NT2/D1 (cell line): ENCODE data around the gene FAM234B.

ENCODE experiments used
- DNase-seq: peaks from one replicate; pipeline ENCODE4 v3.0.0-alpha.2; 2011; ENCODE audit warnings: low read depth, low spot score
- H3K27me3 ChIP-seq: 2 replicates; pipeline ENCODE4 v1.6.0; 2011; ENCODE audit warnings: mild to moderate bottlenecking; ENCODE audit not compliant: insufficient read length, insufficient read depth
- H3K36me3 ChIP-seq: 2 replicates; pipeline ENCODE4 v1.6.1; 2011; ENCODE audit warnings: mild to moderate bottlenecking, low read length, mixed read lengths; ENCODE audit not compliant: insufficient read depth, insufficient read length
- H3K4me1 ChIP-seq: 2 replicates; pipeline ENCODE4 v1.5.1; 2011; ENCODE audit not compliant: insufficient read depth, insufficient read length
- H3K4me3 ChIP-seq: 2 replicates; pipeline ENCODE4 v1.5.1; 2011; ENCODE audit warnings: low read depth; ENCODE audit not compliant: insufficient read length
- H3K9ac ChIP-seq: 2 replicates; pipeline ENCODE4 v1.6.0; 2011; ENCODE audit warnings: low read depth; ENCODE audit not compliant: insufficient read length
- H3K9me3 ChIP-seq: 2 replicates; pipeline ENCODE4 v1.5.1; 2011; ENCODE audit warnings: mild to moderate bottlenecking, low read length; ENCODE audit not compliant: insufficient read depth
- SUZ12 ChIP-seq: IDR thresholded peaks from 2 replicates; pipeline ENCODE4 v1.6.1; 2011; ENCODE audit not compliant: insufficient read length, insufficient read depth; ENCODE audit errors: extremely low read depth
- YY1 ChIP-seq: IDR thresholded peaks from 2 replicates; pipeline ENCODE4 v1.6.1; 2011; ENCODE audit not compliant: insufficient read length, insufficient read depth
- ZNF274 ChIP-seq: IDR thresholded peaks from 2 replicates; pipeline ENCODE4 v1.6.1; 2011; ENCODE audit warnings: mild to moderate bottlenecking, low read depth, low read length

The FAM234B gene

DNA sequence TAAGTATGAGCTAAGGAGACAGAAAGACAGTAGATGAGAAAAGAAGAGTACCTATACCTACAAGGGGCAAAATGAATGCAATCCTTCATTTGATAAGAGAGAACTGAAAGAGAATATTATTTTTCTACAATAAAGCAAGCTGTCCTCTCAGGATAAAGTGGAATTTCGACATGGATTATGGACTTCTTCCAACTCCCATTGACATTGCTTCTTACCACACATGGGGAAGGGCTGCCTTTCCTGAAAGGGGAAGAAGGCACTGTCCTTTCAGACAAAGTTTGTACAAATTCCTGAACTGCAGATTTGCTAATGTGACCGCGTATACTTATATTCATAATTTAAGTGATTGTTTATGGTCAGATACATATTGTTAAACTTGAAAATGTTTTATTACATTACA is 39.8 kb upstream of the FAM234B start:
- H3K4me1 ChIP-seq: no peaks in the 10 kb centered on the region
- H3K36me3 ChIP-seq: no peaks in the 10 kb centered on the region
- H3K27me3 ChIP-seq: peaks cover 22% of the 10 kb centered on the region
- DNase-seq: no peak
- no peak overlapping the region for H3K4me3 ChIP-seq
- no peak overlapping the region for H3K9ac ChIP-seq
- TF ChIP-seq YY1: no peak
- TF ChIP-seq ZNF274: no peak
- TF ChIP-seq SUZ12: no peak
- H3K9me3 ChIP-seq: no peaks in the 10 kb centered on the region

DNA sequence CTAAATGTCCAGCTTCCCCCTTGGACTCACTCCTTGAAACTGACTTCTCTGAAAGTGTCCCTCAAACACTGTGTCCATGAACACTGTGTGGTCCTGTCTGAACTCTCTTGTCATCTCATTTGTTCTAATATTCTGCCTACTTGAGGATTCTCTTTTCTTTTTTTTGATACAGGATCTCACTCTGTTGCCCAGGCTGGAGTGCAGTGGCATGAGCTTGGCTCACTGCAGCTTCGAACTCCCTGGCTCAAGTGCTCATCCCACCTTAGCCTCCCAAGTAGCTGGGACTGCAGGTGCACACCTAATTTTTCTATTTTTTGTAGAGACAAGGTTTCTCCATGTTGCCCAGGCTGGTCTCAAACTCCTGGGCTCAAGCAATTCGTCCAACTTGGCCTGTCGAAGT is 39.2 kb upstream of the FAM234B start:
- no peak for TF ChIP-seq YY1
- TF ChIP-seq SUZ12: no peak
- TF ChIP-seq ZNF274: no peak

DNA sequence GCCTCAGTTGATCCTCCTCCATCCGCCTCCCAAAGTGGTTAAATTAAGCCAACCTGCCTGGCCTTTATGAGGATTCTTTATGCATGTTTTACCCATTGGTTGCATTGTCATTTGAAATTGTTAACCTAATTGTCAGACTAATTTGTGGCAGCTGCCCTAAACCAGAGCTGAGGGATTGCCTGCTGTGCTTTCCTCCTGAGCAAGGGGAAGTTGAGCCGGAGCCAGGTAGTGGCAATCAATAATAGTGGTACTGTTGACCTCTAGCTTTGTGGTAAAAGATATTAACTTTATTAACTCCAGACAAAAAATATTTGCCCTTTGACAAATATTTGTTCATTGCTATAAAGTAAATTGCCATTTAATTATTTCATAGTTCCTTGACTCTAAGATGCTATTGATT is 38.5 kb upstream of the FAM234B start:
- H3K9ac ChIP-seq: no peak overlapping the region
- no peak for DNase-seq
- TF ChIP-seq SUZ12: no peak
- no peak for TF ChIP-seq YY1
- TF ChIP-seq ZNF274: no peak
- H3K4me1 ChIP-seq: no peaks in the 10 kb centered on the region
- peaks cover 22% of the 10 kb centered on the region for H3K27me3 ChIP-seq
- no peaks in the 10 kb centered on the region for H3K9me3 ChIP-seq
- H3K36me3 ChIP-seq: no peaks in the 10 kb centered on the region
- no peak overlapping the region for H3K4me3 ChIP-seq

More for the DNA sequence above, 39.2 kb upstream of the FAM234B start:
- Histone ChIP-seq H3K9me3 (no peaks in the 10 kb centered on the region), H3K4me3 (no peak overlapping the region), H3K9ac (no peak overlapping the region), H3K4me1 (no peaks in the 10 kb centered on the region), H3K27me3 (peaks cover 22% of the 10 kb centered on the region), H3K36me3 (no peaks in the 10 kb centered on the region)
- DNase-seq: no peak

DNA sequence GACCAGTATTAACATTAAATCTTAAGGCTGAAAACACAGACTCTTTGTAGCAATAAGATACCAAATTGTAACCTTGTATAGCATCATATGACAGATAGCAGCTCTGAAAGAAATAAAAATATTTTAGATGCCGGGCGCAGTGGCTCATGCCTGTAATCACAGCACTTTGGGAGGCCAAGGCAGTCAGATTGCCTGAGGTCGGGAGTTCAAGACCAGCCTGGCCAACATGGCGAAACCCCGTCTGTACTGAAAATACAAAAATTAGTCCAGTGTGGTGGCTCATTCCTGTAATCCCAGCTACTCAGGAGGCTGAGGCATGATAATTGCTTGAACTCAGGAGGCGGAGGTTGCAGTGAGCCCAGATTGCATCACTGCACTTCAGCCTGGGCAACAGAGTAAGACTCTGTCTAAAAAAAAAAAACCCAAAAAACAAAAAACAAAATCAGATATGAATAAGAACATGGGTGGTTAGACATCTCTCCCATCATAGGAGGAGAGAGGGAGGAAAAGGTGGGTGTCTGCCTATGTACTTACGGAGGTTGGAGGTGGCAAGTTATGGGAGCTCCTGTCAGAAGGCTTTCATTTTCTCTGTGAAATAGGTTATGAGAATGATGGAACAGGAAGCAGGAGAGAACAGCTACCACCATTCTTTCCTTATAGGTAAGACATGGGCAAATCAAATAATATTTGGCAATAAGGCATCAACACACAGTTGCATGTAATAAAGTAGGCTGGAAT is 36.5 kb upstream of the FAM234B start:
- Histone ChIP-seq H3K9me3 (no peaks in the 10 kb centered on the region), H3K4me3 (no peak overlapping the region), H3K9ac (no peak overlapping the region), H3K4me1 (no peaks in the 10 kb centered on the region), H3K36me3 (no peaks in the 10 kb centered on the region), H3K27me3 (peaks cover 14% of the 10 kb centered on the region)
- TF ChIP-seq YY1 (no peak), ZNF274 (no peak), SUZ12 (no peak)
- no peak for DNase-seq

DNA sequence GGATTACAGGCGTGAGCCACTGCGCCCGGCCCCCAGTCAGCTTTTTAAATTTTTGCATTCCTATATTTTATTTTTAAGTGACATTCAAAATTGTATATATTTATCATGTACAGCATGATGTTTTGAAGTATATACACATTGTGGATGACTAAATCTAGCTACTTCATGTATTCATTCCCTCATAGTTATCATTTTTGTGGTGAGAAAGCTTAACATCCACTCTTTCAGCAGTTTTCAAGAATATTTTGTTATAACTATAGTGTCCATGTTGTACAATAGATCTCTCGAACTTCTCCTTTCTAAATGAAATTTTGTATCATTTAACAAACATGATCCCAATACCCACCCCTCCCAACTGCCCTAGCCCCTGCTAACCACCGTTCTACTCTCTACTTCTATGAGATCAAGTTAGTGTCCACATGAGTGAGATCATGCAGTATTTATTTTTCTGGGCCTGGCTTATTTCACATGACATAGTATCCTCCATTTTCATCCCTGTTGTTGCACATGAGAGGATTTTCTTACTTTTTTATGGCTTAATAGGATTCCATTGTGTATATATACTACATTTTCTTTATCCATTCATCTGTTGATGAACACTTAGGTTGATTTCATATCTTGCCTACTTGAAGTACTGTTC is 35.3 kb upstream of the FAM234B start:
- Histone ChIP-seq H3K9ac (no peak overlapping the region), H3K4me1 (no peaks in the 10 kb centered on the region), H3K4me3 (no peak overlapping the region), H3K36me3 (no peaks in the 10 kb centered on the region), H3K27me3 (peaks cover 5% of the 10 kb centered on the region), H3K9me3 (no peaks in the 10 kb centered on the region)
- TF ChIP-seq ZNF274 (no peak), SUZ12 (no peak), YY1 (no peak)
- DNase-seq: no peak

DNA sequence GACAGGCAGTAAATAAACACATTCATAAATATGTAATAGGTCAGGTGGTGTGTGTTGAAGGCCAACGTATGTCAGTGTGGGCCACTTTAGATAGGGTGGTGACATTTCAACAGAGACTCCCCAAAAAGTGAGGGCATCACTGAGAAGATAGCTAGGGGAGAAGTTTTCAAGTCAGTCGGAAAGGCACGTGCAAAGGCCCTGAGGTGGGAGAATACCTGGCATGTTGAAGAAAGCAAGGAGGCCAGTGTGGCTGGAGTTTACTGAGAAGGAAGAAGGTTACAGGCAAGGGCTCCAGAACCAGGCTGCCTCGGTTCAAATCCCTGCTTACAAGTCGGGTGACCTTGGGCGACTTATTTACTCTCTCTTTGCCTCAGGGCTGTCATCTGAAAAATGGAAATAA is 33.1 kb upstream of the FAM234B start:
- H3K9ac ChIP-seq: no peak overlapping the region
- DNase-seq: no peak
- H3K27me3 ChIP-seq: peaks cover 5% of the 10 kb centered on the region
- no peak overlapping the region for H3K4me3 ChIP-seq
- H3K9me3 ChIP-seq: no peaks in the 10 kb centered on the region
- H3K4me1 ChIP-seq: no peaks in the 10 kb centered on the region
- no peak for TF ChIP-seq ZNF274
- no peak for TF ChIP-seq SUZ12
- no peak for TF ChIP-seq YY1
- no peaks in the 10 kb centered on the region for H3K36me3 ChIP-seq

DNA sequence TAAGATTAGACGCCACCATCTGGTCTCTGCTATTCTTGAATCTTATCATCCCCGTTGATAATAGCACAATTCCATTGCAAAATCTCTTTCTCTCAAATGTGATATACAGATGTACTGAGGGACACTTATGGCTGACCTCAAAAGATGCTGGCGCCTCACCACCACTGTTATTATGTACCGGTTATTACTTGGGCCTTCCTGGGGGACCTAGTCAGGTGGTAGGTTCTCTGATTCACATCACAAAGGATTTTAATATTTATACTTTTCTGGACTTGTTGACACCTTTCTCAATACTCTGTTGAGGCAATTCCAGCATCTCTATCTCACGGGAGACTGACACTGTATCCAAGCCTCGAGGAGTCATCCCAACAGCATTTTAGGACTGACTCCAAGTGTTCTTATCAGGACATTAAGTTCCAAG is 21.3 kb upstream of the FAM234B start:
- H3K9ac ChIP-seq: no peak overlapping the region
- no peaks in the 10 kb centered on the region for H3K9me3 ChIP-seq
- TF ChIP-seq SUZ12: no peak
- TF ChIP-seq YY1: no peak
- TF ChIP-seq ZNF274: no peak
- H3K36me3 ChIP-seq: no peaks in the 10 kb centered on the region
- no peak overlapping the region for H3K4me3 ChIP-seq
- no peaks in the 10 kb centered on the region for H3K4me1 ChIP-seq
- no peaks in the 10 kb centered on the region for H3K27me3 ChIP-seq
- no peak for DNase-seq
